HG03457 (cell line): ENCODE measurements around the gene PCBP3.

Source experiments
- ATAC-seq: cut with Tn5 transposase; IDR thresholded peaks from one replicate; pipeline ENCODE4 v1.9.1; 2021; ENCODE audit warnings: moderate number of reproducible peaks; ENCODE audit not compliant: unreplicated experiment

The PCBP3 gene

DNA sequence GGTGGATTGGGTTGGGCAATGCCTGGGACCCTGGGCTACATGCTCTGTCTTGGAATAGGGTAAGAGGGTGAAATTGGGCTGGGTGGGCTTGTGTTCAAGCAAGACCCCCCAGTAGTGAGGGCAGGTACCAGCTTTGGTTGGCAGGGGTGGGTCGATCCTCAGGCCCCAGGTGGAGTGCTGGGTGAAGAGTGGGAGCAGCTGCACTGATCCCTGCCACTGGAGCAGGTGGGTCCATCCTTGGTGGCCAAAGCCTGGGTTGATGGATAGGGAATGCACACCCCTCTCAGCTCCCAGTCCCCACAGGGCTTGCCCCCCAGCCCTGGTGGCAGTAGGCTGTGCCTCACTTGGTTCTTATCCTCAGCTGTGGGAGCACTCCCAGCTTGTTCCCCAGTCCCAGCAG is 135.2 kb downstream of the PCBP3 start:
- no peak for ATAC-seq

- no peak for ATAC-seq
Measured at GRCh38 chr21:45779226-45779625, 135.7 kb downstream of the PCBP3 start.

GRCh38 chr21:45780647-45781046 is 137.1 kb downstream of the PCBP3 start:
- ATAC-seq = no peak

- ATAC-seq = no peak
Measured at GRCh38 chr21:45781741-45782140, 138.2 kb downstream of the PCBP3 start.

- no peak for ATAC-seq
Measured at GRCh38 chr21:45786660-45787059, 143.1 kb downstream of the PCBP3 start.

DNA sequence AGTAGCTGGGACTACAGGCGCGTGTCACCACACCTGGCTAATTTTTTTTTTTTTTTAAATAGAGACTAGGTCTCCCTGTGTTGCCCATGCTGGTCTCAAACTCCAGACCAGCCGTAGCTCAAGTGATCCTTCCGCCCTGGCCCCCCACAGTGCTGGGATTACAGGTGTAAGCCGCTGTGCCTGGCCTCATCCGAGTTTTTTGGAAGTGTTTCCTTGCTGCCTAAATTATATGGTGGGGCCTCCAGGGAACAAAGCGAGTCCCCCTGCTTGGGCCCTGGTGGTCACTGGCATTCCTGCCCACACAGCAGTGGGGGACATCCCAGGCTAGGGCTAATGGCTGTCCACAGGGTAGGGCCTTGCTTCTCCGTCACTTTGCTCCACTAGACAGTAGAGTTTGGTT is 143.8 kb downstream of the PCBP3 start:
- ATAC-seq = no peak

GRCh38 chr21:45788198-45788597 is 144.7 kb downstream of the PCBP3 start:
- no peak for ATAC-seq

- ATAC-seq = no peak
Measured at GRCh38 chr21:45788637-45789506, 145.3 kb downstream of the PCBP3 start.

DNA sequence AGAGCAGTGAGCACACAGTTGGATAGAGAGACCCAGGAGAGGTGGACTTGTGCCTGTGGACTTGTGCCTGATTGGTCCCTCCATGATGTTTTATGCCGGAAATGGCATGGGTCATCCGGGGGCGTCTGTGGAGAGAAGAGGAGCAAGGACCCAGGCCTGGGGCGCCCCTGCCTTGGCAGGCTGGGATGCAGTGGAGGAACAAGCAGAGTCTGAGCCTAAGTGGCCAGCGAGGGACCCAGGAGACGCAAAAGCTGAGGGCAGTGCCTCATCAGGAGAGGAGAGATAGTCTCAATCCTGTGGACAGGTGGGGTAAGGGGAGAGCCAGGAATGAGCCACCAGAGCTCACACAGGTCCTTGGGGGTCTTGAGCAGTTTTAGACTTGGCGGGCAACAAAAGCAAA is 146.9 kb downstream of the PCBP3 start:
- ATAC-seq = no peak

DNA sequence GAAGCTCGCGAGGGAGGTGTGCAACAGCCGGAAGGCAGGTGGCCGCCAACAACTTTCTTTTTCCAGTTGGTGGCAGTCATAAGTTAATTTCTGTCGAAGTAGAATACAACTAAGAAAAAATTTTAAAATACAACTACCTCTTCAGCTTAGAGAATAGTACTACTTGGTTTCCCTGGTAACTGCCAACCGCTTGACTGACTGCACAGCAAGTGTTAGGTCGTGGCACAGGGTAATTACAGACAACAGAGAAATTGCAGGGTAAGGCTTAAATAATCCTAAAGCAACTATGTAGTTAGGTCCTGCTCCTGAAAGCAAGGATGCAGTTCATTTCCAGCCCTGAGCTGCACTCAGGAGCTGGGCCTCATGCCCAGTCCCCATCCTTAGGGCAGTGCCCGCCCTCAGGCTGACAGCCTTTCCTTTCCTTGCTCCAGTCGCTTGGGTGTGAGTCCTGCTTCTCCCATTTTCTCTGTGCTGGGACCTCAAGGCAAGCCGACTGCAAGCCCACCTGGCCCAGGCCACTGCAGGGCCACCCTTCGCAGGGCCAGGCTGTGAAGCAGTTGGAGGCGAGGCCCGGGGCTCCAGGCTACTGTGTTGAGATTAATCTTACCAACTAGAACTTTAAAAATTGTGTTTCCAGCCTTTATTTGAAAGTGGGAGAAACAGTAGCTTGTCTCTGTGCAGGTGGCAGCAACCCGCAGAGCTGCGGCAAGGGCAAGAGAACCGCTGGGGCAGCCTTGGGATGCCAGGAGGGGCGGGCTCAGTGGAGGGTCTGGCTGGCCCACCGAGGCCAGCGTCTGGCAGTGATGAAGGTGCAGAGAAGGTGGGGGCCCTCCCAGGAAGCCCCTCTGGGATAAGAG is 148.3 kb downstream of the PCBP3 start:
- no peak for ATAC-seq

GRCh38 chr21:45792682-45793383 is 149.3 kb downstream of the PCBP3 start:
- no peak for ATAC-seq

- ATAC-seq = no peak
Measured at GRCh38 chr21:45794027-45794426, 150.5 kb downstream of the PCBP3 start.

DNA sequence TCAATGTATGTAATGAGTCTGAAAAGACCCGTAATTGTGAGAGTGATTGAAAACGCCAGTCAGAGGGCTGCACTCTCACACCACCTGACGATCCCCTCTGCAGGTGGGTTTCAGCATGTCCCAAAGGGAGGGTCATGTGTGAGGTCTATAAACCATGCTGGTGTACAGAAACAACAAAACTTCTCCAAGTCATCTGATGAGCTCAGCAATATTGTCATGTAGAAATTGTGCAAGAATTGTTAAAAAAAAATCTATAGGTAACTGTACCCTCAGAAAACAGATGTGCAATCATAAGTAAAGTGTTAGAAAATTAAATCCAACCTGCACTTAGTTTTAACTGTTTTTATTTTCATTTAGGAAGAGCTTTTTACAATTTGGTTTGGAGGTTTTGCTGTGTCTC is 152.5 kb downstream of the PCBP3 start:
- no peak for ATAC-seq

GRCh38 chr21:45797338-45797737 is 153.8 kb downstream of the PCBP3 start:
- ATAC-seq = no peak

DNA sequence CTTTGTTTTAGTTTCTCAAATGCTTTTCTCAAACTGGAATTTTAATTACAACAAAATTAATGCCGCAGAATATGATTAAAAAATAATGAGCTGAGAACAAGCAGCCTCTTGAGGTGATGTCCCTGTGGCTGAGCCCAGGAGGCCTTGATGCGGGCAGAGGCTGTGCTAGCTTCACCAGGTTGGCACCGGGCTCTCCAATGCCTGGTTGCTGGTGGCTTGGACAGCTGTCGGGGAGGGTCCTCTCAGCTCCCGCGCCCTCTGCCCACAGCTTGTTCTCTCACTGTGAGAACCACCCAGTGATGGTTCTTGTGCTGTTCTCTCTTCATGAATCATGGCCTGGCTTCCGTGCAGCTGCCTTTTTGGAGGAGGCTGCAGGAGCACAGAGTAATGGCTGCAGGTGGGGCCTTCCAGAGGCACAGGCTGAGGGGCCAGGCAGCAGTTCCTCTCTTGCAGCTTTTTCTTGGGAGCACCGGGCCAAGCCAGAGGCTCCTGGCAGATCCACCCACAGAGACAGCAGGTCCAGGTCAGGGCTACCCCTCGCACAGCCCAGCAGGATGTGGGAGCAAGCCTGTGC is 156.3 kb downstream of the PCBP3 start:
- no peak for ATAC-seq

- ATAC-seq = no peak
Measured at GRCh38 chr21:45800339-45801080, 157.0 kb downstream of the PCBP3 start.

DNA sequence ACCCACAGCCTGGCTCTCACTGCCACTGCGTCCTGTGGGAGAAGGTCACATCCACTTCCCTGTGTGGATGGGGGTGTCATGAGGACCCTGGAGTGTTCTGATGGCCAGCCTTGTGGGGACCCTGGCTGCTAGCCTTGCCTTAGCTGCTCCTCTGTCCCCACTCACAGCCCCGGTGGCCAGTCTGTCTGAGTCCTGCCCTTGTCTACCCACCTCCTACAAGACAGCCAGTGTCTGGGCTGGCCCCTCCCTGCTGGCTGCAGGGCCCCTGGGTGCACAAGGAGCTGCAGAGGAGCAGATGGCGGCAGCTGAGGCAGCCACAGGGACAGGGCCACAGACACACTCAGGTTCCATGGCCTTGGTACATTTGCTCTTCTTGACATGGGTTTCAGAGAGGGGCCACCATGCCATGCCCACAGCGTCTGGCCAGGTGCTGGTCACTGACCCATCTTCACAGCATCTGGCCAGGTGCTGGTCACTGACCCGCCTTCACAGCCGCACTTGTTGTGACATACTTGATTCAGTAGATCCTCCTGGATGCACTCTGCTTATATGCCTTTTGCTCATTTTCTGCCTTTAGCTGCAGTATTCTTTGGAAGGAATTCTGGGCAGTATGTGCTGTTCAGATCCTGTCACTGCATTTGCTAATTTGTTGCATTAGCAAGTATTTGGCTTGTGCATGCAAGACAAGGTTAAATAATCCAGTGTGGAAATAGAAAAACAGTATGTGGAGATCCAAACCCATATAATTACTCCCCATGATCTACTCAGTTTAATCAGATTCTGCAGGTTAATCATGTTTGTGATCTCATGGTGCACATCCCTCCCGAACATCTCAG is 157.8 kb downstream of the PCBP3 start:
- ATAC-seq = no peak

DNA sequence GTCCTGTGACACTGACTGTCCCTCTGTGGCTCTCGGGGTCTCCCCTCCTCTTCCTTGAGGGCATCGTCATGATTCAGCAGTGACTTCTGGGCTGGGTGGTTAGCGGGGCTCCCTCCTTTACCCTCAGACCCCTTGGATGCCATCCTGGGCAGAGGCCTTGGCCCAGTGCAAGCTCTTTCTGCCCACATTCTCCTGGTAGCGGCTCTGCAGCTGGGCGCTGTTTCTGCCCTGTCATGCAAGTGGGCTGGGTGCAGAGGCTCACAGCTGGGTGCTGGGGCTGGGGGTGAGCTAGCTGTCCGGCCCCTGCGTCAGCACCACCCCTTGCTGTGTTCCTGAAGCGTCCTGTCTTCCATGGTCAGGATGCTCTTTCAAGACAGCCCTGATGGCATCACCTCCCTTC is 158.5 kb downstream of the PCBP3 start:
- no peak for ATAC-seq

DNA sequence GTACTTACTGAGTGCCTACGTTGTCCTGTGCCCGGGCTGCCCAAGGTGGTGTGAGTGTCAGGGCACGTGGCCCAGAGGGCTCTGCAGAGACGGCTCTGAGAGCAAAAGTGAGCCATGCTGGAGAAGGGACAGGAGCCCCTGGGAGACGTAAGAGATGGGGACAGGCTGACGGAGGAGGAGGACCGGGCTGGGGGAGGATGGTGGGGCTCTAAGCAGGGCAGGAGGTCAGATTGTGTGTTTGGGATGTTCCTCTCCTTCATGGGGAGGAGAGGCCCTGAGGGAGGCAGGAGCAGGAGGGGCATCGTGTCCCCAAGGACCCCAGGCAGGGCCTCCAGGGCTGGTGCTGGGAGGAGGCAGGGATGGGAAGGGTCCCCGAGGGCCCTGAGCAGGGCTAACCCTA is 158.9 kb downstream of the PCBP3 start:
- ATAC-seq = no peak
